Mesenchymal stem cell (in vitro differentiated cells and primary cell): ENCODE data around the gene TRAIP.

Experiments
- DNase-seq: peaks from one replicate; pipeline ENCODE4 v3.0.0-alpha.2; 2013
- H2AFZ ChIP-seq: one replicate; pipeline ENCODE4 v1.6.1; 2013; ENCODE audit warnings: low read depth, mild to moderate bottlenecking, control low read depth, inconsistent platforms, low read length, moderate library complexity
- H2AK5ac ChIP-seq: 2 replicates; pipeline ENCODE4 v1.6.1; 2013; ENCODE audit warnings: low read length, moderate library complexity, mild to moderate bottlenecking, inconsistent platforms; ENCODE audit not compliant: severe bottlenecking
- H2BK120ac ChIP-seq: one replicate; pipeline ENCODE4 v1.6.1; 2013; ENCODE audit warnings: low read depth, mild to moderate bottlenecking, inconsistent platforms, low read length, moderate library complexity
- H2BK12ac ChIP-seq, 2 experiments: one replicate each; pipeline ENCODE4 v1.6.1; 2013; ENCODE audit warnings: inconsistent platforms in 2 of 2, low read length in 2 of 2, mild to moderate bottlenecking in 2 of 2, moderate library complexity in 2 of 2, control low read depth in 1 of 2
- H2BK15ac ChIP-seq: one replicate; pipeline ENCODE4 v1.6.1; 2013; ENCODE audit warnings: mild to moderate bottlenecking, low read depth, inconsistent platforms; ENCODE audit not compliant: poor library complexity, severe bottlenecking
- H2BK5ac ChIP-seq: 2 replicates; pipeline ENCODE4 v1.6.1; 2013; ENCODE audit warnings: low read depth, mild to moderate bottlenecking, low read length, control low read depth, inconsistent platforms; ENCODE audit not compliant: poor library complexity, severe bottlenecking
- H3K14ac ChIP-seq, 2 experiments: one replicate each; pipeline ENCODE4 v1.6.1; 2013; ENCODE audit warnings: inconsistent platforms in 2 of 2, low read length in 2 of 2, control low read depth in 1 of 2, mild to moderate bottlenecking in 1 of 2, moderate library complexity in 1 of 2
- H3K18ac ChIP-seq, 2 experiments: one replicate each; pipeline ENCODE4 v1.6.1; 2013; ENCODE audit warnings: inconsistent platforms in 2 of 2, low read length in 2 of 2, control low read depth in 1 of 2, low read depth in 1 of 2, mild to moderate bottlenecking in 1 of 2
- H3K23ac ChIP-seq, 2 experiments: one replicate each; pipeline ENCODE4 v1.6.1; 2013; ENCODE audit warnings: inconsistent platforms in 2 of 2, low read length in 2 of 2, mild to moderate bottlenecking in 2 of 2, moderate library complexity in 2 of 2, control low read depth in 1 of 2
- H3K27ac ChIP-seq: 2 replicates; pipeline ENCODE4 v1.5.1; 2013; ENCODE audit warnings: mild to moderate bottlenecking, moderate library complexity, low read length, control low read depth, inconsistent platforms; ENCODE audit not compliant: poor library complexity, severe bottlenecking
- H3K27me3 ChIP-seq, 2 experiments: 2 replicates each; pipeline versions ENCODE4 v1.6.1 to v1.7.0; 2013; ENCODE audit warnings: low read length in 2 of 2, mild to moderate bottlenecking in 2 of 2, moderate library complexity in 2 of 2, control low read depth in 1 of 2, inconsistent platforms in 1 of 2; ENCODE audit not compliant: control insufficient read depth in 1 of 2, insufficient read depth in 1 of 2
- H3K36me3 ChIP-seq, 2 experiments: 2 replicates each; pipeline versions ENCODE4 v1.6.1 to v1.7.0; 2013; ENCODE audit warnings: low read length in 2 of 2, control low read depth in 1 of 2, inconsistent platforms in 1 of 2, low read depth in 1 of 2, mild to moderate bottlenecking in 1 of 2; ENCODE audit not compliant: insufficient read depth in 2 of 2, control insufficient read depth in 1 of 2
- H3K4ac ChIP-seq, 2 experiments: one replicate each; pipeline ENCODE4 v1.6.1; 2013; ENCODE audit warnings: inconsistent platforms in 2 of 2, low read length in 2 of 2, mild to moderate bottlenecking in 2 of 2, moderate library complexity in 2 of 2, control low read depth in 1 of 2, low read depth in 1 of 2
- H3K4me1 ChIP-seq: 2 replicates; pipeline ENCODE4 v1.6.1; 2013; ENCODE audit warnings: low read depth, low read length, control low read depth; ENCODE audit not compliant: control insufficient read depth, insufficient read depth
- H3K4me2 ChIP-seq: 2 replicates; pipeline ENCODE4 v1.6.1; 2013; ENCODE audit warnings: low read length, mild to moderate bottlenecking, inconsistent platforms; ENCODE audit not compliant: poor library complexity, severe bottlenecking
- H3K4me3 ChIP-seq, 2 experiments: 2 replicates each; pipeline versions ENCODE4 v1.5.1 to v1.7.0; 2013; ENCODE audit warnings: low read length in 2 of 2, mild to moderate bottlenecking in 2 of 2, control low read depth in 1 of 2, low read depth in 1 of 2; ENCODE audit not compliant: insufficient read depth in 1 of 2
- H3K79me1 ChIP-seq: replicated peaks from 2 replicates; pipeline ENCODE4 v1.6.1; 2013; ENCODE audit warnings: mild to moderate bottlenecking, control low read depth, low read length, inconsistent platforms; ENCODE audit not compliant: poor library complexity, severe bottlenecking
- H3K9ac ChIP-seq: 2 replicates; pipeline ENCODE4 v1.7.0; 2013; ENCODE audit warnings: mild to moderate bottlenecking, low read length, moderate library complexity
- H3K9me3 ChIP-seq: 2 replicates; pipeline ENCODE4 v1.7.0; 2013; ENCODE audit warnings: mild to moderate bottlenecking, low read length; ENCODE audit not compliant: control insufficient read depth
- H4K8ac ChIP-seq: one replicate; pipeline ENCODE4 v1.6.1; 2013; ENCODE audit warnings: inconsistent platforms, mild to moderate bottlenecking, low read length, moderate library complexity
- H4K91ac ChIP-seq: one replicate; pipeline ENCODE4 v1.6.1; 2013; ENCODE audit warnings: mild to moderate bottlenecking, low read length, inconsistent platforms
- WGBS: methylation state at CpG from one replicate; pipeline ENCODE4 v1.1.7; 2013; ENCODE audit warnings: mixed read lengths; 5-methylcytosine and 5-hydroxymethylcytosine counted together

TRAIP gene

GRCh38 chr3:49865198-49865784, 8.9 kb upstream of the TRAIP start:
- H3K36me3 ChIP-seq: no peaks in the 10 kb centered on the region
- no peak overlapping the region for H3K14ac ChIP-seq
- H3K4ac ChIP-seq: no peak overlapping the region
- H2BK5ac ChIP-seq: no peak overlapping the region
- H4K91ac ChIP-seq: no peak overlapping the region
- H3K23ac ChIP-seq: no peak overlapping the region
- no peak overlapping the region for H2BK120ac ChIP-seq
- H2BK15ac ChIP-seq: no peak overlapping the region
- no peak overlapping the region for H3K4me2 ChIP-seq
- no peak overlapping the region for H3K18ac ChIP-seq
- no peak overlapping the region for H2AK5ac ChIP-seq
- no peaks in the 10 kb centered on the region for H3K9me3 ChIP-seq
- DNase-seq: no peak
- peaks cover 12% of the 10 kb centered on the region for H3K4me1 ChIP-seq
- no peak overlapping the region for H2AFZ ChIP-seq
- H3K27ac ChIP-seq: no peak overlapping the region
- H3K9ac ChIP-seq: no peak overlapping the region
- no peaks in the 10 kb centered on the region for H3K79me1 ChIP-seq
- H3K27me3 ChIP-seq: peaks cover 71 to 90% of the 10 kb centered on the region in 2 experiments
- no peak overlapping the region for H2BK12ac ChIP-seq
- no peak overlapping the region for H4K8ac ChIP-seq
- no peak overlapping the region for H3K4me3 ChIP-seq
- WGBS: 54% methylated on average over 7 of the region's 7 CpGs

DNA sequence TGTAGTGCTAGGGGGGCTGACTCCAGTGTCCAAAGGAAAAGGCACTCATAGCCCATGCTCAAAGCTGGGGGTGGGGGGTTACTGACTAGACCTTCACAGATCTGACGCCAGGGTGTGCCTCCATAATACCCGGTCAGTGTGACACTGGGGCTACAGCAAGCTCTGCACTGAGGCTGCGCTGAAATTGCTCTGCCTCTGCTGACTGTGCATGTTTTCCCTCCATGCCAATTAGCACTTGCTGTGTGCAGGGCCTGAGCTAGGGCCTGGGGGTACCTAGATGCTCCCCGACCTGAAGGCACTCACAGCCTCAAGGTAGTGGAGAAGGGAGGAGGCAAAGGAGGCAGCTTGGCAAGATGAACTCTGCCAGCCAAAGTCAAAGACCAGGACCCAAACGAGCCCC, 8.1 kb upstream of the TRAIP start:
- no peak for DNase-seq
- Histone ChIP-seq H3K27me3 (peaks cover 65 to 83% of the 10 kb centered on the region in 2 experiments), H4K8ac (no peak overlapping the region), H3K36me3 (peaks cover 0 to 2% of the 10 kb centered on the region in 2 experiments), H3K4ac (no peak overlapping the region), H3K23ac (no peak overlapping the region), H2BK15ac (no peak overlapping the region), H3K4me3 (no peak overlapping the region), H2AK5ac (no peak overlapping the region), H3K18ac (no peak overlapping the region), H2BK120ac (no peak overlapping the region), H3K14ac (no peak overlapping the region), H3K4me2 (no peak overlapping the region), H3K27ac (no peak overlapping the region), H2BK5ac (no peak overlapping the region), H2BK12ac (no peak overlapping the region), H4K91ac (no peak overlapping the region), H3K9me3 (no peaks in the 10 kb centered on the region), H3K4me1 (peaks cover 7% of the 10 kb centered on the region), H3K79me1 (no peaks in the 10 kb centered on the region), H2AFZ (no peak overlapping the region), H3K9ac (no peak overlapping the region)
- WGBS: 68% methylated on average over 5 of the region's 5 CpGs

- 81% methylated on average over 8 of the region's 12 CpGs for WGBS
- Histone ChIP-seq H3K23ac (no peak overlapping the region), H3K36me3 (peaks cover 0 to 2% of the 10 kb centered on the region in 2 experiments), H3K27me3 (peaks cover 19 to 39% of the 10 kb centered on the region in 2 experiments), H2BK12ac (no peak overlapping the region), H3K18ac (no peak overlapping the region), H3K9ac (no peak overlapping the region), H2BK120ac (no peak overlapping the region), H3K4me3 (no peak overlapping the region), H2BK15ac (no peak overlapping the region), H3K9me3 (no peaks in the 10 kb centered on the region), H3K27ac (no peak overlapping the region), H2BK5ac (no peak overlapping the region), H3K79me1 (peaks cover 9% of the 10 kb centered on the region), H3K4ac (no peak overlapping the region), H4K8ac (no peak overlapping the region), H3K14ac (no peak overlapping the region), H2AFZ (no peak overlapping the region), H3K4me2 (no peak overlapping the region), H3K4me1 (peaks cover 8% of the 10 kb centered on the region), H2AK5ac (no peak overlapping the region), H4K91ac (no peak overlapping the region)
- no peak for DNase-seq
Observed at GRCh38 chr3:49859576-49860305, 3.4 kb upstream of the TRAIP start.

DNA sequence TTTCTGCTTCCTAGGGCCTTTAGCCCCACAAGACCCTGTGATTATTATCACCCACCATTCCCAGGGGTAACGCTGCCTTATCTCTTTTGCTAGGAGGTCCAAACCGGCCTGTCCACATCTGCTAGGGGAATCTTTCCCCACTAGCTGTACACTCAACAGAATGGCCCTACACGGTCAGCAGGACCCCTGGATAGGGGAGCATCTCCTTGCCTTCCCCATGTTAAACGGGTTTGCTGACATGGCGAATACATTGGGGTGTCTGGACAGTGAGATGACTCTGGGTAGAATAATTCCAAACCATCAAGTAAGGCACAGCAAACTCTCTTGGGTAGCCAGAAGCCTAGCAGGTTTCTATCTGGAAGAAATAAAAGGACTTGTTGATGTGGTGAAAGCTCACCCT, 702 bp downstream of the TRAIP start:
- no peak overlapping the region for H3K4ac ChIP-seq
- no peak overlapping the region for H3K18ac ChIP-seq
- no peak overlapping the region for H3K14ac ChIP-seq
- no peak overlapping the region for H3K23ac ChIP-seq
- peaks cover 11% of the 10 kb centered on the region for H3K79me1 ChIP-seq
- H3K27ac ChIP-seq: no peak overlapping the region
- H3K4me1 ChIP-seq: peaks cover 8% of the 10 kb centered on the region
- H3K36me3 ChIP-seq: peaks cover 0 to 2% of the 10 kb centered on the region in 2 experiments
- H2BK120ac ChIP-seq: no peak overlapping the region
- peak overlapping the region; percentile 84 for H3K4me2 ChIP-seq
- no peak overlapping the region for H2BK5ac ChIP-seq
- H4K91ac ChIP-seq: no peak overlapping the region
- DNase-seq: no peak
- 70% methylated on average over 5 of the region's 5 CpGs for WGBS
- H2AFZ ChIP-seq: peak overlapping the region; percentile 85
- H2BK12ac ChIP-seq: no peak overlapping the region
- H3K4me3 ChIP-seq: peak overlapping the region in 1 of 2 experiments; percentile 96
- H3K27me3 ChIP-seq: peaks cover 0 to 3% of the 10 kb centered on the region in 2 experiments
- H2AK5ac ChIP-seq: no peak overlapping the region
- no peak overlapping the region for H4K8ac ChIP-seq
- no peak overlapping the region for H2BK15ac ChIP-seq
- H3K9me3 ChIP-seq: no peaks in the 10 kb centered on the region
- H3K9ac ChIP-seq: peak overlapping the region; percentile 79
